ENCODE measurements around the gene PRRC2A.

DNA sequence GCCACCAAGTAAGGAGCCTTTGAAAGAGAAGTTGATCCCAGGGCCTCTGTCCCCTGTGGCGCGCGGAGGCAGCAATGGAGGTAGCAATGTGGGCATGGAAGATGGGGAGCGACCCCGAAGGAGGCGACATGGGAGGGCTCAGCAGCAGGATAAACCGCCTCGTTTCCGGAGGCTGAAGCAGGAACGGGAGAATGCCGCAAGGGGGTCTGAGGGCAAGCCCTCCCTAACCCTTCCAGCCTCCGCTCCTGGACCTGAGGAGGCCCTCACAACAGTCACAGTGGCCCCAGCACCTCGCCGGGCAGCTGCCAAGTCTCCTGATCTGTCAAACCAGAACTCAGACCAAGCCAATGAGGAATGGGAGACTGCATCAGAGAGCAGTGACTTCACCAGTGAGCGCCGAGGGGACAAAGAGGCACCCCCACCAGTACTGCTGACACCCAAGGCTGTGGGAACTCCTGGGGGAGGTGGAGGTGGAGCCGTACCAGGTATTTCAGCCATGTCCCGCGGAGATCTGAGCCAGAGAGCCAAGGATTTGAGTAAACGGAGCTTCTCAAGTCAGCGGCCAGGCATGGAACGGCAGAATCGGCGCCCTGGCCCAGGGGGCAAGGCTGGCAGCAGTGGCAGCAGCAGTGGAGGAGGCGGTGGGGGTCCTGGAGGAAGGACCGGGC lies 11.9 kb downstream of the PRRC2A start:
- no peak for TF ChIP-seq CTCF (conservative IDR thresholded peaks at IDR 0.05; ENCODE audit: low read length)
- no peak for TF ChIP-seq EZH2phosphoT487 (IDR thresholded peaks at IDR 0.05; ENCODE audit: borderline replicate concordance, low read depth, low read length)

Data from OCI-LY7 (cell line).